ENCODE measurements around the gene ZNF217.
A peak's percentile ranks its signal among the peaks of the same experiment; 100 is the strongest.
"Not testable (repeated sequence)": the region's sequence is repeated elsewhere in the genome, so short reads cannot be mapped to it uniquely, and the experiment has no call there.

Gene ZNF217

DNA sequence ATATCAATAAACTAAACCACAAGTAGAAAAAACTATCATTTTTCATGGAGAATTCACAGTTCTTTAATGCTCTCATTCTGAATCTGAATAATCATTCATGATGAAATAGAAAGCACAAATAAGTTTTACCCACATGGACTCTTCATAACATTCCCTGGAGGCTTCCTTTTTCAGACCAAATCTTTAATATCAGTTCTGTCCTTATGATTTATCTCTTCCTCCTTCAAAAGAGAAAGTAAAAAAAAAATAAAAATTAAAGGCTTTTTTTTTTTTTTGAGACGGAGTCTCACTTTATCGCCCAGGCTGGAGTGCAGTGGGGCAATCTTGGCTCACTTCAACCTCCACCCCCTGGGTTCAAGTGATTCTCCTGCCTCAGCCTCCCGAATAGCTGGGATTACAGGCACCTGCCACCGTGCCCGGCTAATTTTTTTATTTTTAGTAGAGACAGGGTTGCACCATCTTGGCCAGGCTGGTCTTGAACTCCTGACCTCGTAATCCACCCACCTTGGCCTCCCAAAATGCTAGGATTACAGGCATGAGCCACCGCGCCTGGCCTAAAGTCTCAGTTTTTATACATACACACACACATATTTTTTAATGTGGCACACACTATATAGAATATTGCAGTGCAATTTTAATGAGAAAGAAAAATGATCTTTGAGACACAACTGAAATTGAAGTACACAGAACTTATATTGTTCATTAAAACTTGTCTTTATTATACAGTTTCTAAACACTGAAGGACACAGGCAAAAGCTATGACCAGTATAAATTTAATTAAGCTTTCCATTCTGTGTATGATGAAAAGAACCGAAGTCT lies 31.9 kb upstream of the ZNF217 start:
- TF ChIP-seq, protein P1, sequence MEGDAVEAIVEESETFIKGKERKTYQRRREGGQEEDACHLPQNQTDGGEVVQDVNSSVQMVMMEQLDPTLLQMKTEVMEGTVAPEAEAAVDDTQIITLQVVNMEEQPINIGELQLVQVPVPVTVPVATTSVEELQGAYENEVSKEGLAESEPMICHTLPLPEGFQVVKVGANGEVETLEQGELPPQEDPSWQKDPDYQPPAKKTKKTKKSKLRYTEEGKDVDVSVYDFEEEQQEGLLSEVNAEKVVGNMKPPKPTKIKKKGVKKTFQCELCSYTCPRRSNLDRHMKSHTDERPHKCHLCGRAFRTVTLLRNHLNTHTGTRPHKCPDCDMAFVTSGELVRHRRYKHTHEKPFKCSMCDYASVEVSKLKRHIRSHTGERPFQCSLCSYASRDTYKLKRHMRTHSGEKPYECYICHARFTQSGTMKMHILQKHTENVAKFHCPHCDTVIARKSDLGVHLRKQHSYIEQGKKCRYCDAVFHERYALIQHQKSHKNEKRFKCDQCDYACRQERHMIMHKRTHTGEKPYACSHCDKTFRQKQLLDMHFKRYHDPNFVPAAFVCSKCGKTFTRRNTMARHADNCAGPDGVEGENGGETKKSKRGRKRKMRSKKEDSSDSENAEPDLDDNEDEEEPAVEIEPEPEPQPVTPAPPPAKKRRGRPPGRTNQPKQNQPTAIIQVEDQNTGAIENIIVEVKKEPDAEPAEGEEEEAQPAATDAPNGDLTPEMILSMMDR (IDR thresholded peaks at IDR 0.05; ENCODE audit: low read depth, low read length, missing control alignments), result no peak
- no peak overlapping the region for H3K4me3 ChIP-seq (replicated peaks; ENCODE audit: low read depth, low read length)
- DNase-seq (ENCODE audit: extremely low read depth, low read depth), result no peak

DNA sequence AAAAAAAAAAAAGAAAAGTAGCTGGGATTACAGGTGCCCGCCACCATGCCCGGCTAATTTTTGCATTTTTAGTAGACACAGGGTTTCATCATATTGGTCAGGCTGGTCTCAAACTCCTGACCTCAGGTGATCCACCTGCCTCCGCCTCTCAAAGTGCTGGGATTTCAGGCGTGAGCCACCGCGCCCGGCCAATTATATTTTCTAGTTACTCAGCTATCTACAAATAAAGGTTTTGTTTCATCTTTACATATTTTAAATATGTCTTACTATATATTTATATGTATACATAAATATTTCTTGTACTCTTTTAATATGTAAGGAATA lies 31.2 kb upstream of the ZNF217 start:
- DNase-seq (ENCODE audit: extremely low read depth, low read depth); H3K4me3 ChIP-seq (replicated peaks; ENCODE audit: low read depth, low read length): not testable (repeated sequence)

DNA sequence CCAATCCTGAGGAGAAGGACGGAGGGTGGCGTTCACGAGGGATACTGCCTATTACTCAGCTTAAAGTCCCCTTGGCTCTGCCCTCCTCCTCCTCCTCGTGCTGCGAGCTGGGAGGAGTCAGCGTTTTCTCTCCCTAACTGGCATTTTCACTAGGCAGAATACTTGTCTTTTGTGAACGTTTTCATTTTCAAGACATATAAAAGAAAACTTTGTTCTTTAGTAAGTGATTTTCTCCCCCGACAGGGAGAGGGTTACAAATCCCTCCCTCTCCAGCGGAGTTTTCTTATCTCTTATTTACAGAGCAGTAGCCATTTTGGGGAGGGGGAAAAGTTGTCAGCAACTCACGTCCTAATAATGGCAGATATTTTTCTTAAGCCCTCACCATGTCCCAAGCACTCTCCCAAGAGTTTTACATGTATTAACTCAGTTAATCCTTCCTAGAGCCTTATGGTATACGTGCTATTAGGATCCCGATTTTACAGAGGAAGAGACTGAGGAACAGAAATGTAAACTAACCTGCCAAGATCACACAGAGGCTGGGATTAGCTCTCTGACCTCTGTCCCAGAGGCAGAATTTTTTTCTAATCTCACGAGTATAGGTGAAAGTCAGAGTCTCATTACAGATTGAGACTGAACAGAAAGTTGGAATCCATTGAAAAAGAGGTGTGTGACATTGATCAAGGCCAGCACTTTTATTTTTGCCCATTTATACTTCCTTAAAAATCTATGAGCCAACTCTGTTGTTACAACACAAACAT lies 30.0 kb upstream of the ZNF217 start:
- H3K4me3 ChIP-seq (replicated peaks; ENCODE audit: low read depth, low read length), result peak overlapping the region; percentile 21; the same call in 1 of the 2 replicates
- DNase-seq (ENCODE audit: extremely low read depth, low read depth), result no peak
- TF ChIP-seq, protein P1 (IDR thresholded peaks at IDR 0.05; ENCODE audit: low read depth, low read length, missing control alignments), result no peak

DNA sequence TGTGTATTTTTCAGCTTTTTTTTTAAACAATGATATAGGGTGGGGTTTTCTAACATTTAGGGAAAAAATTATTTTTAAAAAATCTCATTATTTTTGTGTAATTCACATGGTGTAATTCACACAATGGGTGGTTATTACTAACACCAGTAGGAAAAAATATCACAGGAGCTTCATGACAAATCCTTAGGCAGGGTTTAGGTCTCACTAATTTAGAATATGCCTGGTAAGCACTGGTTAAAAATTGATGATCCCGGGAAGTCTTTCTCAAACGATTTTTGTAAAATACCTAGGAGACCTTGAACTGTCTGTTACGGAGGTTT lies 29.5 kb upstream of the ZNF217 start:
- no peak for DNase-seq (ENCODE audit: extremely low read depth, low read depth)
- TF ChIP-seq, protein P1 (IDR thresholded peaks at IDR 0.05; ENCODE audit: low read depth, low read length, missing control alignments), result no peak
- no peak overlapping the region for H3K4me3 ChIP-seq (replicated peaks; ENCODE audit: low read depth, low read length)

DNA sequence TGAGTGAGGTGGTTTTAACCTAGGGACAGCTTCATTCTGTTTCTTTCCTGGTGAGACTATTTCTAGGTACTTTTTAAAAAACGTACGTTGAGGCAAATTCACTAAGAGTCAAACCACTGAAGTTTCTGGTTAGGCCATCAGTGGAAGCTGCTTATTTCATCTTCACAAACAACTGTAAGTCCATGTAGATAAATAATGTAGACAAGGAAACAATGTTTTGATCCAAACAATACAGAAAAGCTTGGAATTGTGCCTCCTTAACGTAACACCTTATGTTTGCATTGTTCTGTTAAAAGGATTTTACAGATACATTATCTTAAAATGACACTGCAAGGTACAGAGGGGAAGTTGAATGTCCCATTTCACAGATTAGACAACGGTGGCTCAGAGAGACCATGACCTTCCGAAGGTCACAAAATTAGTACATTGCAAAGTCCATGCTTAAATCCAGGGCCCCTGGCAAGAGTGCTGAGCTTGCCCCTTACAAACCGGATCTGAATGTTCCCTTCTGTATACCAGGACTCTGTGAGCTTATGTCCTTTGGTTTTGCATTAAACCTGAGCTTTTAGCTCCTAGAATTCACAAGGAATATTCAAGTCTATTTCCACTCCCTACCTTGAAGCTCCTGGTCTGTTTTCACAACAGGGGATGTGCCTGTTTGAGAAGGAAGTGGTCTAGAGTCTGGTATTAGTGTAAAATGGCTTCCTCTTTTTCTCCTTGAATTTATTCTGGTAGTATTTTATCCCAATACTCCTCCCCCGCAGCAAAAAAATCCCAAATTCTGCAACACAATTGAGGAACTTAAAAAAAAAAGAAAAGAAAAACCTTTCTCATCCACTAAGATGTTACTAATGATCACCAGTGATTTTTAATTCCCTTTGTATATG lies 28.9 kb upstream of the ZNF217 start:
- TF ChIP-seq, protein P1 (IDR thresholded peaks at IDR 0.05; ENCODE audit: low read depth, low read length, missing control alignments), result no peak
- no peak for DNase-seq (ENCODE audit: extremely low read depth, low read depth)
- no peak overlapping the region for H3K4me3 ChIP-seq (replicated peaks; ENCODE audit: low read depth, low read length)

DNA sequence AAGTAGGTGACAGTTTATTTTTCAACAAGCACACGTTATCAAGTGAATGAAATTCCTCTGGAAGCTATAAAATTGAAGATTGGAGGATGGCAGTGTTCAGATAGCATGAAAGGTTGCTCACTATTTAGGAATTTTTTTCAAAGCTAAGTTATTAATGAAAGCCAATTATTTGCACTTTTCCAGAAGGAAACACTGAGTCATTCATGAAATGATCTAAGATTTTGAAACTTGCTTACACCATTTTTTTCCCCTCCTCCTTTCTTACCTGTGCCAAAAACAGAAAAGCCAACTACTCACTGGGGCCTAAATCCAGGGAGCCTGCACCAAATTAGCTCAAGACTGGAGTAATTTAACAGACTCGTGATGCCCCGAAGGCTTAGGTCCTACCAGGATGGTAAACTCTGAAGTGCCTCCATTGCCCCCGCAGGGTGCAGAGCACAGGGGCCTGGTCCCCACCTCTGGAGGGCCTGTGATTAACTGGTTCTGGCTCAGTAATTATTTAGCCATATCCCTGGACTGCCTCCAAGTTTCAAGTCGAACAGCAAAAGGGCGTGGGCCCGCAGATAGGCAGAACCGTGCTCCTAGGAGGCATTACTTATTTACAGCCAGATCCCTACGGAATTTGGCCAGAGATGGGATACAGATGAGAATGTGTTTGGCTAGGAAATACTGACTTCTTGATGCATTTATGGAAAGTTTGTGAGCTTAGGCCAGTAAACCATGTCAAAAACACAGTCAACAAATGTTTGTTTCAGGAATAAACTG lies 28.0 kb upstream of the ZNF217 start:
- H3K4me3 ChIP-seq (replicated peaks; ENCODE audit: low read depth, low read length), result no peak overlapping the region
- DNase-seq (ENCODE audit: extremely low read depth, low read depth), result peak; percentile 93
- TF ChIP-seq, protein P1 (IDR thresholded peaks at IDR 0.05; ENCODE audit: low read depth, low read length, missing control alignments), result no peak

DNA sequence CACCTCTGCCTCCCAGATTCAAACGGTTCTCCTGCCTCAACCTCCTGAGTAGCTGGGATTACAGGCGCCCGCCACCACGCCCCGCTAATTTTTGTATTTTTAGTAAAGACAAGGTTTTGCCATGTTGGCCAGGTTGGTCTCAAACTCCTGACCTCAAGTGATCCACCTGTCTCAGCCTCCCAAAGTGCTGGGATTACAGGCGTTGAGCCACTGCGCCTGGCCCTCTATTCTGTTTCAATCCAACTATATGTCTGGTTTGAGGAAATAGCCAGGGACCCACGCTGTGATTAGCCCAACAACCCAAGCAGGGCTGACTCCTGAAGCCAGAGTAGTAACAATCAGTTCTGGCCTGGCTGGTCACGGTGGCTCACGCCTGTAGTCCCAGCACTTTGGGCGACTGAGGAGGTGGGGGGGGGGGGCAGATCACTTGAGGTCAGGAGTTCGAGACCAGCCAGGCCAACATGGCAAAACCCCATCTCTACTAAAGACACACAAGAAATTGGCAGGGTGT lies 24.9 kb upstream of the ZNF217 start:
- not testable (repeated sequence) for DNase-seq (ENCODE audit: extremely low read depth, low read depth); H3K4me3 ChIP-seq (replicated peaks; ENCODE audit: low read depth, low read length)
